ENCODE data around the gene PARP11. TPM values are rescaled to one million over a fixed set of nuclear protein-coding genes. Genes with fewer than 3 reads are reported as not detected.

PARP11 gene
- total RNA-seq, 1 experiment from 2014 or later, result 11.3 TPM

GRCh38 chr12:3827301-3828000 lies 45.7 kb downstream of the PARP11 start:
- peaks cover 0 to 3% of the 10 kb centered on the region in 2 experiments; a peak in 1 of 5 replicates for H3K9me3 Mint-ChIP-seq
- DNase-seq, result no peak
- Histone ChIP-seq H3K9me3 (ENCODE audit: control insufficient read depth, low read depth, low read length) (no peaks in the 10 kb centered on the region), H2BK15ac (ENCODE audit: low read depth, low read length) (no peak overlapping the region), H3K56ac (ENCODE audit: insufficient read length, low read depth, low read length) (no peak overlapping the region), H2BK20ac (ENCODE audit: low read depth, low read length, poor library complexity, severe bottlenecking) (no peak overlapping the region), H4K8ac (replicated peaks; ENCODE audit: insufficient read length, low read depth, low read length) (no peak overlapping the region), H2BK12ac (ENCODE audit: insufficient read length, low read depth, low read length) (no peak overlapping the region), H3T11ph (ENCODE audit: low read length) (no peak overlapping the region), H3K18ac (ENCODE audit: insufficient read length, low read depth, low read length) (no peak overlapping the region), H4K5ac (ENCODE audit: insufficient read length, low read depth, low read length) (no peak overlapping the region), H3K79me1 (ENCODE audit: insufficient read depth, low read depth, low read length, poor library complexity, severe bottlenecking) (no peaks in the 10 kb centered on the region), H3K23ac (ENCODE audit: insufficient read length, low read depth, low read length) (no peak overlapping the region), H2AK5ac (ENCODE audit: insufficient read length, low read length) (no peak overlapping the region), H3K23me2 (ENCODE audit: insufficient read length, low read depth, low read length, poor library complexity, severe bottlenecking) (no peaks in the 10 kb centered on the region), H4K91ac (ENCODE audit: insufficient read length, low read depth, low read length) (no peak overlapping the region), H3K14ac (ENCODE audit: insufficient read depth, low read length) (no peak overlapping the region), H3K27ac (ENCODE audit: insufficient read length, low read depth, low read length) (no peak overlapping the region), H3K27me3 (ENCODE audit: insufficient read depth, low read length) (no peaks in the 10 kb centered on the region), H4K20me1 (ENCODE audit: control insufficient read depth, insufficient read depth, insufficient read length) (no peaks in the 10 kb centered on the region), H3K9ac (ENCODE audit: extremely low read depth, insufficient read length, low read length) (no peak overlapping the region), H2AFZ (ENCODE audit: low read length) (no peak overlapping the region), H2BK5ac (ENCODE audit: insufficient read length, low read length) (no peak overlapping the region), H3K4me2 (ENCODE audit: insufficient read depth, insufficient read length, low read length) (no peak overlapping the region), H2BK120ac (ENCODE audit: low read depth, low read length, poor library complexity, severe bottlenecking) (no peak overlapping the region), H3K79me2 (ENCODE audit: insufficient read depth, low read length) (no peaks in the 10 kb centered on the region), H3K4me1 (ENCODE audit: insufficient read depth, low read length) (no peaks in the 10 kb centered on the region; the same call in 1 of the 2 replicates), H3K4ac (ENCODE audit: low read depth, low read length) (no peak overlapping the region)
- TF ChIP-seq CTCF (conservative IDR thresholded peaks at IDR 0.05), result no peak
- no CpG with 5 or more reads among the region's 3 CpGs for WGBS (ENCODE audit: extremely low coverage, insufficient read length, low lambda C conversion rate)
- H3K27me3 Mint-ChIP-seq (ENCODE audit: low read depth), result no peaks in the 10 kb centered on the region
- no peak overlapping the region for H3K4me3 Mint-ChIP-seq
- peaks cover 2% of the 10 kb centered on the region in 2 experiments; a peak in 2 of 4 replicates for H3K4me1 Mint-ChIP-seq
- no peak overlapping the region for H3K27ac Mint-ChIP-seq
- H3K36me3 Mint-ChIP-seq (ENCODE audit: insufficient read depth in 1 of 3, low read depth in 3 of 3), result peaks cover 0 to 17% (median 10%) of the 10 kb centered on the region in 3 experiments; a peak in 4 of 7 replicates

Data from H9 (cell line).